ENCODE data around the gene PGD.

DNA sequence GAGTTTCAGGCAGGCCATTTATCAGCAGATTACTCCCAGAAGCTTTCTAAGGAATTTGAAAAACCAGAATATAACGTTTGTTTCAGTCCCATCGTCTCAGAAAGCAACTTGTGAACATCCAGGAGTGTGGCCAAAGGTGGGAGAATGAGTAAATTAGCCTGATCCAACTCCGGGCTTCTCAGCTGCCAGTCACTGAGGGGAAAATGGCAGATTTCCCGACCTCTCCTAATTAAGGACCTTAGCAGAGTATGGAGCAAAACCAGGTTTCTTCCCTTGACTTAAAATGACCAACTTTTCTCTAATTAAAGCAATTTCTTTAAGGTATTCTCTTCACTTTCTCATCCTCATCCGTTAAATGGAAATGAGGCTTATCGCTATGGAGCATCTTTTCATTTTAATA lies 52.0 kb downstream of the PGD start:
- TF ChIP-seq, protein P1, sequence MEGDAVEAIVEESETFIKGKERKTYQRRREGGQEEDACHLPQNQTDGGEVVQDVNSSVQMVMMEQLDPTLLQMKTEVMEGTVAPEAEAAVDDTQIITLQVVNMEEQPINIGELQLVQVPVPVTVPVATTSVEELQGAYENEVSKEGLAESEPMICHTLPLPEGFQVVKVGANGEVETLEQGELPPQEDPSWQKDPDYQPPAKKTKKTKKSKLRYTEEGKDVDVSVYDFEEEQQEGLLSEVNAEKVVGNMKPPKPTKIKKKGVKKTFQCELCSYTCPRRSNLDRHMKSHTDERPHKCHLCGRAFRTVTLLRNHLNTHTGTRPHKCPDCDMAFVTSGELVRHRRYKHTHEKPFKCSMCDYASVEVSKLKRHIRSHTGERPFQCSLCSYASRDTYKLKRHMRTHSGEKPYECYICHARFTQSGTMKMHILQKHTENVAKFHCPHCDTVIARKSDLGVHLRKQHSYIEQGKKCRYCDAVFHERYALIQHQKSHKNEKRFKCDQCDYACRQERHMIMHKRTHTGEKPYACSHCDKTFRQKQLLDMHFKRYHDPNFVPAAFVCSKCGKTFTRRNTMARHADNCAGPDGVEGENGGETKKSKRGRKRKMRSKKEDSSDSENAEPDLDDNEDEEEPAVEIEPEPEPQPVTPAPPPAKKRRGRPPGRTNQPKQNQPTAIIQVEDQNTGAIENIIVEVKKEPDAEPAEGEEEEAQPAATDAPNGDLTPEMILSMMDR (IDR thresholded peaks at IDR 0.05) = no peak
- TF ChIP-seq POLR2A (IDR thresholded peaks at IDR 0.05) = no peak

Measured in sigmoid colon (tissue), 3 donors.